SU-DHL-6 (cell line): ENCODE measurements around the gene CCDC141.

ENCODE experiments used
- EZH2phosphoT487 ChIP-seq: fragments of 200-600 bp; sonication (generic), shearing (Covaris generic); conservative IDR thresholded peaks from 2 replicates; pipeline ENCODE4 v1.6.1; 2018; ENCODE audit warnings: mild to moderate bottlenecking, antibody characterized with exemption, low read length, moderate library complexity, mixed read lengths
- TF ChIP-seq, protein P1 (sequence below): fragments of 200-600 bp; sonication (generic); IDR thresholded peaks from one replicate; pipeline ENCODE4 v1.5.1; 2017; ENCODE audit warnings: antibody characterized with exemption, mild to moderate bottlenecking, low read length, moderate library complexity; ENCODE audit not compliant: insufficient read depth, poor library complexity, severe bottlenecking

DNA sequence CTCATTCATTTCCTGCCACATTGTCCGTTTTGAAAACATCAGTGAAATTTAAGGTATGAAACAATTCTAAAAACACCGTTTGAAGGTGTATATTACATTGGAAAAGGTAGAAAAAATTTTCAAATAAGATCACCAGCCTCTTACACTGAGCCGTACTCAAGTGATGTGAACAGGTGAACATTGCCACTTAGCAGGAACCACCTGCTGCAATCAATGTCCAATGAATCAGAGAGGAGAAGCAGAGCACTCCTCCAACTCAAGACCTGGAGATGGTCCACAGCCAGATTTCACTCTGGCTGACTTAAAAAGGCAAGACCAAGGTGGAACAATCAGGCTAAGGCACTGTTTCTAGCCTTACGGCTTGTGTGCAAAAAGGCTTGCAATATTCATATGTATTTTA is 132.4 kb downstream of the CCDC141 start:
- TF ChIP-seq, protein P1, sequence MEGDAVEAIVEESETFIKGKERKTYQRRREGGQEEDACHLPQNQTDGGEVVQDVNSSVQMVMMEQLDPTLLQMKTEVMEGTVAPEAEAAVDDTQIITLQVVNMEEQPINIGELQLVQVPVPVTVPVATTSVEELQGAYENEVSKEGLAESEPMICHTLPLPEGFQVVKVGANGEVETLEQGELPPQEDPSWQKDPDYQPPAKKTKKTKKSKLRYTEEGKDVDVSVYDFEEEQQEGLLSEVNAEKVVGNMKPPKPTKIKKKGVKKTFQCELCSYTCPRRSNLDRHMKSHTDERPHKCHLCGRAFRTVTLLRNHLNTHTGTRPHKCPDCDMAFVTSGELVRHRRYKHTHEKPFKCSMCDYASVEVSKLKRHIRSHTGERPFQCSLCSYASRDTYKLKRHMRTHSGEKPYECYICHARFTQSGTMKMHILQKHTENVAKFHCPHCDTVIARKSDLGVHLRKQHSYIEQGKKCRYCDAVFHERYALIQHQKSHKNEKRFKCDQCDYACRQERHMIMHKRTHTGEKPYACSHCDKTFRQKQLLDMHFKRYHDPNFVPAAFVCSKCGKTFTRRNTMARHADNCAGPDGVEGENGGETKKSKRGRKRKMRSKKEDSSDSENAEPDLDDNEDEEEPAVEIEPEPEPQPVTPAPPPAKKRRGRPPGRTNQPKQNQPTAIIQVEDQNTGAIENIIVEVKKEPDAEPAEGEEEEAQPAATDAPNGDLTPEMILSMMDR, result no peak
- no peak for TF ChIP-seq EZH2phosphoT487
